Measurements from ENCODE around the gene NIFK. TPM values are rescaled to one million over a fixed set of nuclear protein-coding genes. Genes with fewer than 3 reads are reported as not detected.
A peak's percentile ranks its signal among the peaks of the same experiment; 100 is the strongest.
"Not testable (repeated sequence)": the region's sequence is repeated elsewhere in the genome, so short reads cannot be mapped to it uniquely, and the experiment has no call there.

Gene NIFK
- total RNA-seq, 1 donor from 2014 or later = 117 TPM

DNA sequence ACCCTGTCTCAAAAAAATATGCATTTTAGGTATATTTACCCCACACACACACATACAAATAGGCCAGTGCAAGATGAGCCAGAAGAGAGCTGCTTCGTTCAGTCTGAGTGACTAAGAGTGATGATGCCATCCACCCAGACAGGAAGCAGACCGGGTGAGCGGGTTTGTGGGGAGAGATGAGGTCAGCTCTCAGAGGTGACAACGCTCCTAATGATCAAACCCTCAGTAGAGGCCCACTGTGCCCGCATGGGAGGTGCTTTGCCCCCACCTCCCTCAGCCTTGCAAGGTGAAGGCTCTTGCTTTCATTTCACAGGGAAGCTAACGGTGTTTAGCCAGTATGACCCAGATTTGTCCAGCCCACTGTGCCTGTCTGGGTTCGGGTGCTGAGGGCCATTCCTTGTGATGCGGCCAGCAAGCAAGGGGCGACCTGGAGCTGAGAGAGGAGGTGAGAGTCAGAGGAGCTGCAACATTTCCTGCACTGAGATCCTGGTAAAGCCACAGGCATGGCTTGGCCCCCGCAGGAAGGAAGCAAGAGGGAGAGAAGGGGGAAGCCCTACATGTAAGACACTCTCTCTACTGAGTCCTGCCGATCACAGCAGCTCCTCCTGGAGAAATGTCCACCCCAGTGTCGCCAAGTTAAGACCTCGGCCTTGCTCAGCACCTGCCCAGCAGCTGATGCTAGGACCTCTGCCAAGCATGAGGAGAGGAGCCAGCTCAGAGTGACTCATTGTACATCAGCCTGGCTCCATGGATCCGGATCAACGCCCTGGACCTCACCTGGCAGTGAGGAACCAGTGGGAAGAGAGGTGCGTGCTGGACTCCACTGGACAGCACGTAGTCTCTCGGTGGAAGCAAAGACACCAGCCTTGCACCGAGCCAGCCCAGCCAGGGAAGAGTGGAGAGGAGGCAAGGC is 37.0 kb downstream of the NIFK start:
- H3K4me1 Mint-ChIP-seq (ENCODE audit: low read depth) = peaks cover 46% of the 10 kb centered on the region
- intact Hi-C loops (cut with micrococcal nuclease) = loop anchor here (1.0 kb wide), 5 partner anchors 19 to 168 kb away; partner anchors contain the start of genes CLASP1 and NIFK
- H3K27ac Mint-ChIP-seq = peak overlapping the region; percentile 91
- peak; percentile 81 for DNase-seq (ENCODE audit: low spot score)
- no peaks in the 10 kb centered on the region for H3K9me3 Mint-ChIP-seq
- H3K36me3 Mint-ChIP-seq (ENCODE audit: low read depth) = no peaks in the 10 kb centered on the region
- H3K27me3 Mint-ChIP-seq (ENCODE audit: low read depth) = no peaks in the 10 kb centered on the region
- peak overlapping the region; percentile 75 for H3K4me3 Mint-ChIP-seq (ENCODE audit: low read depth)

DNA sequence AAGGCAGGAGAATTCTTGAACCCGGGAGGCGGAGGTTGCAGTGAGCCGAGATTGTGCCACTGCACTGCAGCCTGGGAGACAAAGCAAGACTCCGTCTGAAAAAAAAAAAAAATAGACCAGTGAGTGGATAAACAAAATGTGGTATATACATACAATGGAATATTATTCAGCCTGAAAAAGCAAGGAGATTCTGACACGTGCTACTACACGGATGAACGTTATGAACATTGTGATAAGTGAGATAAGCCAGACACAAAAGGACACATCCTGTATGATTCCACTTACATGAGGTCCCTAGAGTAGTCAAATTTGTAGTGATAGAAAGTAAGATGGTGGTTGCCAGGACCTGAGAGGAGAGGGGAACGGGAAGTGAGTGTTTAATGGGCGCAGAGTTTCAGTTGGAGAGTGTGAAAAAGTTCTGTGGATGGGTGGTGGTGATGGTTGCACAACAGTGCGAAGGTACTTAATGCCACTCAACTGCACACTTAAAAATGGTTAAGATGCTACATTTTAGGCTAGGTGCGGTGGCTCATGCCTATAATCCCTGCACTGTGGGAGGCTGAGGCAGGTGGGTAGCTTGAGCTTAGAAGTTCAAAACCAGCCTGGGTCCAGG is 38.3 kb downstream of the NIFK start:
- H3K4me1 Mint-ChIP-seq (ENCODE audit: low read depth) = peaks cover 46% of the 10 kb centered on the region
- no peaks in the 10 kb centered on the region for H3K36me3 Mint-ChIP-seq (ENCODE audit: low read depth)
- no peaks in the 10 kb centered on the region for H3K9me3 Mint-ChIP-seq
- peak overlapping the region; percentile 91 for H3K27ac Mint-ChIP-seq
- H3K4me3 Mint-ChIP-seq (ENCODE audit: low read depth) = no peak overlapping the region
- DNase-seq (ENCODE audit: low spot score) = no peak
- no peaks in the 10 kb centered on the region for H3K27me3 Mint-ChIP-seq (ENCODE audit: low read depth)
- intact Hi-C loops (cut with micrococcal nuclease) = no loop called here

DNA sequence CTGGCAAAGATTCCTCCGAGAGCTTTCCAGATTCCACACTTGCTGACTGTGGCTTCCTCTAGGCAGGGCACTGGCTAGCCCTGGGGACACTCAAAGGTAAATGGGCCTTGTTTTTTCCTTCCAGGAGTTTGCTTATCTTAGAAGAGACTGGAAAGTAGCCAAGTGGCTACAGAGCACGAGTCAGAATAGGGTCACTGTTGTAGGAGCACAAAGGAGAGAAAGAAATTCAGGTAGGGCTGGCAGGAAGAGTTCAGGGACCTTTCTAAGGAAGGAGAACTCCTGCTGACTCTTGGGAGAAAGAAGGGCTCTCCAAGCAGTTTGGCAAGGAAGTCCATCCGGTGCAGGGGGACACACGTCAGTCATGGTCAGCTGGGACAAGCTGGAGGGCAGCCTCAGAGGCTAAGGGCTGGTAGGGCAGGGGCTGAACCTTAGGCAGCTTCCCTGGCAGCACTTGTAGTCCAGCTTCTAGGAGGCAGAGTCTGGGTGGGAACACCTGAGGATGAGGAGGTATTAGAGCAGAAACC is 39.5 kb downstream of the NIFK start:
- Mint-ChIP-seq H3K27ac (peak overlapping the region; percentile 24), H3K36me3 (ENCODE audit: low read depth) (no peaks in the 10 kb centered on the region), H3K4me1 (ENCODE audit: low read depth) (peaks cover 41% of the 10 kb centered on the region), H3K4me3 (ENCODE audit: low read depth) (no peak overlapping the region), H3K9me3 (no peaks in the 10 kb centered on the region), H3K27me3 (ENCODE audit: low read depth) (no peaks in the 10 kb centered on the region)
- intact Hi-C loops (cut with micrococcal nuclease) = no loop called here
- no peak for DNase-seq (ENCODE audit: low spot score)

DNA sequence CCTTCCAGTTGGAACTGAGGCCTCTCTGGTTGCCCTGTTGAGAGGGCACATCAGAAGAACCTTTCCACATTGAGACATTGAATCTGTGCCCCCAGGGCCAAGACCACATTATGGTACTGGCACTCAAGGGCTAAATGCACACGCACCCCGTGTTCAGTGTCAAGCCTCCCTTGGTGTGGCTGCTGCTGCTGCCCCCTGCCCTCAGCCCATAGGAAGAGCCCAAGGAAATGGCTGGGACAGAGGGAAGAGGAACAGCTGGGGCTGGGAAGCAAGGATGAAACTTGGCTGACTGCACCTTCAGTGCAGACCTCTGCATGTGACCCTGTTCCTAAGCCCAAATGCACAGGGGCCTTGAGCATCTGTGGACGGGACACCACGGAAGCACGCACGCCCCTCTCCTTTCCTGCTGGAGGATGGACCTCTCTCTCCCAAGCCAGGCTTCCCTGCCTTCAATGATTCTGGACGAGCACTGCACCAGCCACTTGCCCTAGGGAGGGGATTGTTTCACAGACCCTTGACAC is 40.2 kb downstream of the NIFK start:
- Mint-ChIP-seq H3K36me3 (ENCODE audit: low read depth) (no peaks in the 10 kb centered on the region), H3K27me3 (ENCODE audit: low read depth) (no peaks in the 10 kb centered on the region), H3K4me1 (ENCODE audit: low read depth) (peaks cover 36% of the 10 kb centered on the region), H3K4me3 (ENCODE audit: low read depth) (no peak overlapping the region), H3K9me3 (no peaks in the 10 kb centered on the region), H3K27ac (no peak overlapping the region)
- no peak for DNase-seq (ENCODE audit: low spot score)
- intact Hi-C loops (cut with micrococcal nuclease) = no loop called here

DNA sequence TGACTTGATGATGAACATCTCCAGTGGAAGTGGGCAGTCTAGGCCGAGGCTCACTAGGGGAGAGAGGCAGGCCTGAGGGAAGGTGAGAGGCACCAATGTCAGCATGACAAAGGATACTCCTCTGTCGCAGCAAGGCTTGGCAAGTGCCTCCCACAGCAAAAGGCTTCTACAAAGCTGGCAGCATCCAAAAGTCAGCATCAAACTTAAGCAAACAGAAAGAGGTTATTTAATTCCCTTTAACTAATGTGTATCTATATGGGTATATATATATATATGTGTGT is 41.6 kb downstream of the NIFK start:
- no peak overlapping the region for H3K4me3 Mint-ChIP-seq (ENCODE audit: low read depth)
- H3K36me3 Mint-ChIP-seq (ENCODE audit: low read depth) = no peaks in the 10 kb centered on the region
- no peaks in the 10 kb centered on the region for H3K9me3 Mint-ChIP-seq
- no peak for DNase-seq (ENCODE audit: low spot score)
- H3K27ac Mint-ChIP-seq = no peak overlapping the region
- no peaks in the 10 kb centered on the region for H3K27me3 Mint-ChIP-seq (ENCODE audit: low read depth)
- intact Hi-C loops (cut with micrococcal nuclease) = no loop called here
- peaks cover 24% of the 10 kb centered on the region for H3K4me1 Mint-ChIP-seq (ENCODE audit: low read depth)

DNA sequence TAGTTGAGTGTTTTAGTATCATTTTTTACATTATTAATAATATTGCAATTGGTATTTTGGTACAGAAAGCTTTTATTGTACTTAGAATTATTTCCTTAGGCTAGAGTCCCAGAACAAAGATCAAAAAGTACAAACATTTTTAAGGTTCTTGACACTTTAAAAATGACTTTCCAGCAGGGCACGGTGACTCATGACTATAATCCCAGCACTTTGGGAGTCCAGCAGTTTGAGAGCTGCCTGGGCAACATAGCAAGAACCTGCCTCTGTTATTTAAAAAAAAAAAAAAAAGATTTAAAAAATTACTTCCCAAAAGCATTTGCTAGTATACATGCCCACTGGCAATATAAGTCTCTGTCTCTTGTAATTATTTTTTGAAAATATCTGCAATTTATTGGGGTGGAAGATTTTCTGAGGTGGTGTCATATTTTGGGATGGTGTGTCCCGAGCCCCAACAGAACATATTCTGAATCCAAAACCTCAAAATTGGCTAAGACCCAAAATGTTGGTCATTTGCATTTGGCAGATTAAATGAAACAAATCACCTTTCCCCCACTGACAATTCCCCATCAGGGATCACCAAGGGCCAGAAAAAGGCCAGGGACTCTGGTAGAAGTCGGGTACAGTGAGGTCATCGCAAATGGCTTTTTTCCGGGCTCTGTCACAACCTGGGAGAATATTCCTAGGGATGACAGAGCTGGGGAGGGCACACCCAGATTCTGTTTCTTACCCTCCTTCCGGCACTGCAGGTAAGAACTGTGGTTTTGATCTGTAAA is 42.1 kb downstream of the NIFK start:
- Mint-ChIP-seq H3K27ac (no peak overlapping the region), H3K36me3 (ENCODE audit: low read depth) (no peaks in the 10 kb centered on the region), H3K27me3 (ENCODE audit: low read depth) (no peaks in the 10 kb centered on the region), H3K4me1 (ENCODE audit: low read depth) (peaks cover 18% of the 10 kb centered on the region), H3K9me3 (no peaks in the 10 kb centered on the region), H3K4me3 (ENCODE audit: low read depth) (no peak overlapping the region)
- intact Hi-C loops (cut with micrococcal nuclease) = no loop called here
- DNase-seq (ENCODE audit: low spot score) = no peak

DNA sequence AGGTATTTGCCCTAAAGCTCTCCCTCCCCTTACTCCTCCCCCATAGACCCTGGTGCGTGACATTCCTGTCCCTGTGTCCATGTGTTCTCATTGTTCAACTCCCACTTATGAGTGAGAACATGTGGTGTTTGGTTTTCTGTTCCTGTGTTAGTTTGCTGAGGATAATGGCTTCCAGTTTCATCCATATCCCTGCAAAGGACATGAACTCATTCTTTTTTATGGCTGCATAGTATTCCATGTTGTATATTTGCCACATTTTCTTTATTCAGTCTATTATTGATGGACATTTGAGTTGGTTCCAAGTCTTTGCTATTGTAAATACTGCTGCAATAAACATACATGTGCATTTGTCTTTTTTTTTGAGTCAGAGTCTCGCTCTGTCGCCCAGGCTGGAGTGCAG is 46.1 kb downstream of the NIFK start:
- H3K4me3 Mint-ChIP-seq (ENCODE audit: low read depth); DNase-seq (ENCODE audit: low spot score); H3K27me3 Mint-ChIP-seq (ENCODE audit: low read depth); intact Hi-C loops (cut with micrococcal nuclease); H3K4me1 Mint-ChIP-seq (ENCODE audit: low read depth); H3K36me3 Mint-ChIP-seq (ENCODE audit: low read depth); H3K27ac Mint-ChIP-seq; H3K9me3 Mint-ChIP-seq: not testable (repeated sequence)

DNA sequence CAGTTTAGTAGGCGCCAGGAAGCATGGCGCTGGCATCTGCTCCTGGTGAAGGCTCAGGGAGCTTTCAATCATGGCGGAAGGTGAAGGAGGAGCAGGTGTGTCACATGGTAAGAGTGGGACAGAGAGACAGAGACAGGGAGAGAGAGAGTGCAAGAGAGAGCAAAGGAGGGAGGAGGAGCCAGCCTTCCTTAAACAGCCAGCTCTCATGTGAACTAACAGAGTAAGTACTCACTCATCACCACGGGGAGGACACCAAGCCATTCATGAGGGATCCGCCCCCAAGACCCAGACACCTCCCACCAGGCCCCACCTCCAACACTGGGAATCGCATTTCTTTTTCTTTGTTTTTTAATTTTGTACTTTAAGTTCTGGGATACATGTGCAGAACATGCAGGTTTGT is 46.6 kb downstream of the NIFK start:
- Mint-ChIP-seq H3K36me3 (ENCODE audit: low read depth) (no peaks in the 10 kb centered on the region), H3K4me1 (ENCODE audit: low read depth) (no peaks in the 10 kb centered on the region), H3K27ac (no peak overlapping the region), H3K9me3 (peaks cover 5% of the 10 kb centered on the region), H3K4me3 (ENCODE audit: low read depth) (no peak overlapping the region), H3K27me3 (ENCODE audit: low read depth) (no peaks in the 10 kb centered on the region)
- DNase-seq (ENCODE audit: low spot score) = no peak
- intact Hi-C loops (cut with micrococcal nuclease) = no loop called here

DNA sequence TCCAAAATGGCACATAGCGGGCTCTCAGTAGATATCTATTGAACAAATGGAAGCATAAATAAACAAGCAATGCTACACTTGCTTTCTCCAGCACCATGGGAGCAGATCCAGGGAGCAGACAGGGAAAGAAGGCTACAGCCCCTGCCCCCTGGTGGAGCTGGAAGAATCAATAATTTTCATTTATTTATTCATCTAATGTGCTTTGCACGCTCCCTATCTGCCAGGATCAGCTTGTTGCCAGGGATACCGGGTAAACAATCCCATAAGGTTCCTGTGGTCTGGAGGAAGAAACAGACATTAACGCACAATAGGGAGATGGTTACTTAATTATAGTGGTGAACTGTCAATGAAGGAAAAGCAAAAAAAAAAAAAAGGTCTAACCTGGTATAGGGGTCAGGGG is 47.3 kb downstream of the NIFK start:
- H3K36me3 Mint-ChIP-seq (ENCODE audit: low read depth) = peaks cover 2% of the 10 kb centered on the region
- intact Hi-C loops (cut with micrococcal nuclease) = no loop called here
- H3K9me3 Mint-ChIP-seq = peaks cover 9% of the 10 kb centered on the region

DNA sequence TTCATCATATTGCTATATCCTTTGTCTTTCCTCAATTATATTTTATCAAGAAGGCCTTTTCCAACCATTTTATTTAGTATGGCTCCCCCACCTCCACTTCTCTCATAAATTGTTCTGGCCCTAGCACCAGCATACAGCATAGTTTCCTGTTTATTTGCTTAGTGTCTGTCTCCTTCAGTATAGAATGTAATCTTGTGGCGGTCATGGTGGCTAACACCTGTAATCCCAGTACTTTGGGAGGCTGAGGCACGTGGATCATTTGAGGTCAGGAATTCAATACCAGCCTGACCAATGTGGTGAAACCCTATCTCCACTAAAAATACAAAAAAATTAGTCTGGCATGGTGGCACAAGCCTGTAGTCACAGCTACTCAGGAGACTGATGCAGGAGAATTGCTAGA is 47.9 kb downstream of the NIFK start:
- intact Hi-C loops (cut with micrococcal nuclease) = no loop called here
- Mint-ChIP-seq H3K4me1 (ENCODE audit: low read depth) (no peaks in the 10 kb centered on the region), H3K36me3 (ENCODE audit: low read depth) (peaks cover 7% of the 10 kb centered on the region), H3K27me3 (ENCODE audit: low read depth) (no peaks in the 10 kb centered on the region), H3K27ac (no peak overlapping the region), H3K4me3 (ENCODE audit: low read depth) (no peak overlapping the region), H3K9me3 (peaks cover 15% of the 10 kb centered on the region)
- no peak for DNase-seq (ENCODE audit: low spot score)

More for the DNA sequence above, 47.3 kb downstream of the NIFK start:
- Mint-ChIP-seq H3K27ac (no peak overlapping the region), H3K4me3 (ENCODE audit: low read depth) (no peak overlapping the region), H3K4me1 (ENCODE audit: low read depth) (no peaks in the 10 kb centered on the region), H3K27me3 (ENCODE audit: low read depth) (no peaks in the 10 kb centered on the region)
- DNase-seq (ENCODE audit: low spot score) = no peak

DNA sequence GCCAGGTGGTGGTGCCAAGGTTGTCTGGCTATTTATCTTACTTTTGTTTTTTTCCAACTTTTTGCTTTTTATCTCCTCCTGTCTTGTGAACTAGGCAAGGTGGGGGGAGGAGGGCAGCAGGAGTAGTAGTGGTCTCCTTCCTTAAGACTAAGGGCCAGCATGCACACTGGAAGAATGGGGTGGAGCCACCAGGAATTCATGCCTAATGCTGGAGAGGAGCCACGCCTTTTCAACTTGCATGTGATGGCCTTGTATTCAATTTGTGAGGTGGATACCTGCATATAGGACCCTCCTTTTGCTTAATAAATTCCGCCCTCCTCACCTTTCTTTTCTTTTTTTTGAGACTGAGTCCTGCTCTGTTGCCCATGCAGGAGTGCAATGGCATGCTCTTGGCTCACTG is 49.8 kb downstream of the NIFK start:
- Mint-ChIP-seq H3K36me3 (ENCODE audit: low read depth) (peaks cover 8% of the 10 kb centered on the region), H3K4me1 (ENCODE audit: low read depth) (no peaks in the 10 kb centered on the region), H3K4me3 (ENCODE audit: low read depth) (no peak overlapping the region), H3K9me3 (peaks cover 26% of the 10 kb centered on the region), H3K27me3 (ENCODE audit: low read depth) (no peaks in the 10 kb centered on the region), H3K27ac (no peak overlapping the region)
- intact Hi-C loops (cut with micrococcal nuclease) = no loop called here
- DNase-seq (ENCODE audit: low spot score) = no peak

DNA sequence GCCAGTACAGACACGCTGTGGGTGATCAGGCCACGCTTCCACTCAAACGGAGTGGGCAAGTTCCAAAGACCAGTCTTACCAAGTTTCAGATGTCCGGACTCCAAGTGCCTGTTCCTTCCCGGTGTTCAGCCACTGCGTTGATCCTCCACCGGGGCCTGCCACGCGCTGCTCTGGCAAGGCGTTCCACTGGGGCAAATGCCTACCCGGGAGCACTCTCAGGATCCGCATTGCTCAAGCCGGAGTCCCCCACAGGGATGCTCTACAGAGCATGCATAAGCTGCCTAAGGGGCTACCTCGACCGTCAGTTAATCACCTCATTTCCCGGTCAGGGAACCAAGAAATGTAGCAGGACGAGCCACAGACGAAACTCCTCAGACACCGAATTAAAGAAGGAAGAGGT is 50.5 kb downstream of the NIFK start:
- Mint-ChIP-seq H3K36me3 (ENCODE audit: low read depth) (peaks cover 8% of the 10 kb centered on the region), H3K27ac (no peak overlapping the region), H3K27me3 (ENCODE audit: low read depth) (no peaks in the 10 kb centered on the region), H3K9me3 (peaks cover 33% of the 10 kb centered on the region), H3K4me1 (ENCODE audit: low read depth) (no peaks in the 10 kb centered on the region), H3K4me3 (ENCODE audit: low read depth) (no peak overlapping the region)
- intact Hi-C loops (cut with micrococcal nuclease) = no loop called here
- DNase-seq (ENCODE audit: low spot score) = no peak

Data from activated T-helper 2 cell treated with anti-CD3 and anti-CD28 coated beads, Interferon-gamma antibody, Interleukin-2, Interleukin-4, amounts not matched to agents 10 μg/mL and 5 μg/mL and 100 μg/mL, durations not matched to agents 14 hours and 24 hours and 36 hours (primary cell).